PC-3 (cell line): Measurements from ENCODE around the gene HUNK. TPM values are rescaled to one million over a fixed set of nuclear protein-coding genes. Genes with fewer than 3 reads are reported as not detected.

Source experiments
- ATAC-seq: fragments of 200-7000 bp; cut with Tn5 transposase; 2 replicates; pipeline ENCODE4 v1.9.1; 2020; ENCODE audit warnings: mild to moderate bottlenecking, moderate library complexity
- BruUV-seq: library from RNA; stranded (reverse); fragments of 400-500 nt; replicated peaks from 2 replicates; lab custom pipeline; 2021; lab: Mats Ljungman, UMichigan
- CTCF ChIA-PET: fragments of 300-600 bp; sonication (Branson Sonifier 250); formaldehyde crosslinking; loops from one replicate; lab custom pipeline; 2022; ENCODE audit warnings: antibody characterized with exemption; lab: Charles Lee
- POLR2A ChIA-PET: fragments of 300-600 bp; sonication (Branson Sonifier 250); formaldehyde crosslinking; loops from one replicate; lab custom pipeline; 2022; ENCODE audit warnings: antibody characterized with exemption; ENCODE audit not compliant: unreplicated experiment; lab: Charles Lee
- DNase-seq: peaks from one replicate; pipeline ENCODE4 v3.0.0-alpha.2; 2015
- H2AFZ ChIP-seq: fragments of 300-600 bp; sonication (generic); 2 replicates; pipeline ENCODE4 v1.6.0; 2016; ENCODE audit warnings: antibody characterized with exemption, low read length
- H3F3A ChIP-seq: fragments of 300-600 bp; sonication (generic); one replicate; pipeline ENCODE4 v1.6.0; 2017; ENCODE audit warnings: antibody characterized with exemption, low read length, control low read depth, mild to moderate bottlenecking; ENCODE audit not compliant: unreplicated experiment
- H3K27ac ChIP-seq: fragments of 300-600 bp; sonication (generic); 2 replicates; pipeline ENCODE4 v1.5.1; 2016; ENCODE audit warnings: mild to moderate bottlenecking, low read length
- H3K27me3 ChIP-seq: fragments of 300-600 bp; sonication (generic); 2 replicates; pipeline ENCODE4 v1.6.1; 2016; ENCODE audit warnings: low read length, mixed read lengths
- H3K36me3 ChIP-seq: fragments of 300-600 bp; sonication (generic); 2 replicates; pipeline ENCODE4 v1.6.1; 2016; ENCODE audit warnings: low read depth, mixed run types, low read length, mixed read lengths
- H3K4me1 ChIP-seq: fragments of 300-600 bp; sonication (generic); 2 replicates; pipeline ENCODE4 v1.5.1; 2016; ENCODE audit warnings: low read length; ENCODE audit not compliant: insufficient read depth
- H3K4me2 ChIP-seq: fragments of 300-600 bp; sonication (generic); 2 replicates; pipeline ENCODE4 v1.6.0; 2016; ENCODE audit warnings: low read length
- H3K4me3 ChIP-seq: fragments of 300-600 bp; sonication (generic); 2 replicates; pipeline ENCODE4 v1.5.1; 2016; ENCODE audit warnings: mild to moderate bottlenecking, low read length, mixed read lengths
- H3K79me2 ChIP-seq: fragments of 300-600 bp; sonication (generic); 2 replicates; pipeline ENCODE4 v1.6.1; 2017; ENCODE audit warnings: low read length, mixed read lengths
- H3K9ac ChIP-seq: fragments of 300-600 bp; sonication (generic); 2 replicates; pipeline ENCODE4 v1.6.0; 2016; ENCODE audit warnings: mild to moderate bottlenecking, low read length
- H3K9me2 ChIP-seq: fragments of 300-600 bp; sonication (generic); replicated peaks from 2 replicates; pipeline ENCODE4 v1.6.1; 2016; ENCODE audit warnings: mixed run types, low read length, mixed read lengths
- H3K9me3 ChIP-seq: fragments of 300-600 bp; sonication (generic); 2 replicates; pipeline ENCODE4 v1.6.1; 2016; ENCODE audit warnings: low read length, mixed read lengths
- H4K20me1 ChIP-seq: fragments of 300-600 bp; sonication (generic); 2 replicates; pipeline ENCODE4 v1.6.1; 2016; ENCODE audit warnings: low read length, mixed read lengths
- CTCF ChIP-seq: fragments of 300-600 bp; sonication (generic); conservative IDR thresholded peaks from 2 replicates; pipeline ENCODE4 v1.5.1; 2017; ENCODE audit warnings: antibody characterized with exemption, low read depth, mild to moderate bottlenecking, low read length
- EZH2 ChIP-seq: fragments of 300-600 bp; sonication (generic); IDR thresholded peaks from one replicate; pipeline ENCODE4 v1.6.1; 2017; ENCODE audit warnings: antibody characterized with exemption, mild to moderate bottlenecking, low read length; ENCODE audit not compliant: unreplicated experiment
- EZH2phosphoT487 ChIP-seq: fragments of 300-600 bp; sonication (generic); IDR thresholded peaks from 2 replicates; pipeline ENCODE4 v1.6.1; 2018; ENCODE audit warnings: mild to moderate bottlenecking, antibody characterized with exemption, low read length, borderline replicate concordance
- intact Hi-C: fragments of 100-400 bp; cut with micrococcal nuclease; formaldehyde crosslinking; loops from 2 replicates; pipeline ENCODE4 v1.9.0; 2023
- total RNA-seq: library from RNA; depleted of rRNA; stranded (reverse); fragments of >200 nt; gene quantifications from 2 replicates; pipeline ENCODE4 v1.2.3, GENCODE V29; 2014

Gene HUNK
- total RNA-seq, 1 experiment from 2014 or later, result not detected

- no peak overlapping the region for H3K27ac ChIP-seq
- H3K4me3 ChIP-seq, result no peak overlapping the region
- ChIA-PET CTCF (no interaction called here), POLR2A (no interaction called here)
- no peak for TF ChIP-seq EZH2
- no peak for TF ChIP-seq EZH2phosphoT487
- TF ChIP-seq CTCF, result no peak
- no peaks in the 10 kb centered on the region for H3K36me3 ChIP-seq
- H3F3A ChIP-seq, result no peaks in the 10 kb centered on the region
- no TSS peak for BruUV-seq
- ATAC-seq (no peak), DNase-seq (no peak)
- no peaks in the 10 kb centered on the region; the same call in 1 of the 2 replicates for H3K9me2 ChIP-seq
- intact Hi-C loops, result no loop called here
- H3K9me3 ChIP-seq, result no peaks in the 10 kb centered on the region
- H3K27me3 ChIP-seq, result peaks cover 83% of the 10 kb centered on the region
- no peak overlapping the region for H3K4me2 ChIP-seq
- no peak overlapping the region for H2AFZ ChIP-seq
- no peaks in the 10 kb centered on the region for H3K79me2 ChIP-seq
- H3K9ac ChIP-seq, result no peak overlapping the region
- no peaks in the 10 kb centered on the region for H4K20me1 ChIP-seq
- H3K4me1 ChIP-seq, result no peaks in the 10 kb centered on the region
These were observed 6.0 kb downstream of the HUNK start for GRCh38 chr21:31878831-31879230.

GRCh38 chr21:31879241-31879650 is 6.4 kb downstream of the HUNK start:
- no TSS peak for BruUV-seq
- no peaks in the 10 kb centered on the region for H3K4me1 ChIP-seq
- H3K27me3 ChIP-seq, result peaks cover 79% of the 10 kb centered on the region
- no peaks in the 10 kb centered on the region for H3K36me3 ChIP-seq
- no peak overlapping the region for H3K4me3 ChIP-seq
- no peak overlapping the region for H3K4me2 ChIP-seq
- H3K9me2 ChIP-seq, result no peaks in the 10 kb centered on the region; the same call in 1 of the 2 replicates
- no peaks in the 10 kb centered on the region for H3F3A ChIP-seq
- no peak overlapping the region for H2AFZ ChIP-seq
- ChIA-PET CTCF (no interaction called here), POLR2A (no interaction called here)
- intact Hi-C loops, result no loop called here
- H3K79me2 ChIP-seq, result no peaks in the 10 kb centered on the region
- DNase-seq, result no peak
- no peak overlapping the region for H3K27ac ChIP-seq
- TF ChIP-seq EZH2phosphoT487, result no peak
- no peak for TF ChIP-seq CTCF
- no peak for TF ChIP-seq EZH2
- H3K9ac ChIP-seq, result no peak overlapping the region
- no peaks in the 10 kb centered on the region for H3K9me3 ChIP-seq
- no peaks in the 10 kb centered on the region for H4K20me1 ChIP-seq
- ATAC-seq, result no peak

GRCh38 chr21:31879911-31880310 is 7.1 kb downstream of the HUNK start:
- Histone ChIP-seq H2AFZ (no peak overlapping the region), H4K20me1 (no peaks in the 10 kb centered on the region), H3F3A (no peaks in the 10 kb centered on the region), H3K4me3 (no peak overlapping the region), H3K79me2 (no peaks in the 10 kb centered on the region), H3K4me2 (no peak overlapping the region), H3K36me3 (no peaks in the 10 kb centered on the region), H3K27me3 (peaks cover 72% of the 10 kb centered on the region), H3K4me1 (no peaks in the 10 kb centered on the region), H3K9me2 (no peaks in the 10 kb centered on the region; the same call in 1 of the 2 replicates), H3K9ac (no peak overlapping the region), H3K9me3 (no peaks in the 10 kb centered on the region), H3K27ac (no peak overlapping the region)
- DNase-seq (no peak), ATAC-seq (no peak)
- no TSS peak for BruUV-seq
- intact Hi-C loops, result no loop called here
- TF ChIP-seq CTCF, result no peak
- TF ChIP-seq EZH2, result no peak
- no peak for TF ChIP-seq EZH2phosphoT487
- ChIA-PET POLR2A (no interaction called here), CTCF (no interaction called here)
